Muscle of leg (tissue), 16 donors: ENCODE results near the gene IGF2BP1. TPM values are rescaled to one million over a fixed set of nuclear protein-coding genes. Genes with fewer than 3 reads are reported as not detected.

Source experiments
- DNase-seq: peaks from one replicate; pipeline ENCODE4 v3.0.0; 2013
- H3K27ac ChIP-seq: one replicate; pipeline ENCODE4 v1.5.1; 2013; ENCODE audit warnings: mild to moderate bottlenecking, low read length, control low read depth
- H3K27me3 ChIP-seq: one replicate; pipeline ENCODE4 v1.6.1; 2013; ENCODE audit warnings: low read length; ENCODE audit not compliant: control insufficient read depth, insufficient read depth
- H3K36me3 ChIP-seq: one replicate; pipeline ENCODE4 v1.6.1; 2013; ENCODE audit warnings: low read length; ENCODE audit not compliant: control insufficient read depth, insufficient read depth
- H3K4me1 ChIP-seq: one replicate; pipeline ENCODE4 v1.6.1; 2013; ENCODE audit warnings: low read length; ENCODE audit not compliant: control insufficient read depth, insufficient read depth
- H3K4me3 ChIP-seq: one replicate; pipeline ENCODE4 v1.5.1; 2013; ENCODE audit warnings: low read length, control low read depth
- H3K9me3 ChIP-seq: replicated peaks from 2 replicates; pipeline ENCODE4 v1.6.1; 2013; ENCODE audit warnings: low read depth, low read length; ENCODE audit not compliant: control insufficient read depth
- WGBS: methylation state at CpG from one replicate; pipeline ENCODE4 v1.1.5; 2013; ENCODE audit warnings: missing lambda C conversion rate; ENCODE audit not compliant: insufficient coverage; 5-methylcytosine and 5-hydroxymethylcytosine counted together
- long read RNA-seq, 11 donors: transcript quantifications; one replicate each; lab custom pipeline, GENCODE V29; 2026
- polyA plus RNA-seq, 8 donors: library from polyadenylated mRNA; unstranded; fragments of 120-200 nt; gene quantifications; one replicate each; pipeline versions ENCODE4 v1.2.1 to v1.2.3, GENCODE V29; 2013; ENCODE audit warnings: inconsistent platforms in 1 of 8, low replicate concordance in 1 of 8; ENCODE audit not compliant: insufficient read length in 8 of 8, insufficient read depth in 1 of 8
- total RNA-seq: library from RNA; stranded (reverse); fragments of 120-200 nt; gene quantifications from one replicate; pipeline ENCODE4 v1.2.4, GENCODE V29; 2013

Gene IGF2BP1
- total RNA-seq (9.4 TPM), polyA plus RNA-seq (10 to 100 TPM in 7 of 8 donors, 1 to 10 TPM in 1; 9.9 to 21.6 (median 17.0) TPM)
- long read RNA-seq, donor 1, full-length matches to known transcripts = 2 of 2 reads
- long read RNA-seq, donor 1, partial matches to known transcripts = 0 of 2 reads
- long read RNA-seq, donor 1, other reads (novel, unspliced or antisense) = 0 of 2 reads
- long read RNA-seq, donor 2 = 0 reads
- long read RNA-seq, donor 3 = 0 reads
- long read RNA-seq, donor 4 = 0 reads
- long read RNA-seq, donor 5, full-length matches to known transcripts = 2 of 13 reads
- long read RNA-seq, donor 5, partial matches to known transcripts = 11 of 13 reads
- long read RNA-seq, donor 5, other reads (novel, unspliced or antisense) = 0 of 13 reads
- long read RNA-seq, donor 6 = 0 reads
- long read RNA-seq, donor 7, full-length matches to known transcripts = 2 of 2 reads
- long read RNA-seq, donor 7, partial matches to known transcripts = 0 of 2 reads
- long read RNA-seq, donor 7, other reads (novel, unspliced or antisense) = 0 of 2 reads
- long read RNA-seq, donor 8 = 0 reads
- long read RNA-seq, donor 9, full-length matches to known transcripts = 2 of 8 reads
- long read RNA-seq, donor 9, partial matches to known transcripts = 6 of 8 reads
- long read RNA-seq, donor 9, other reads (novel, unspliced or antisense) = 0 of 8 reads
- long read RNA-seq, donor 10, full-length matches to known transcripts = 4 of 4 reads
- long read RNA-seq, donor 10, partial matches to known transcripts = 0 of 4 reads
- long read RNA-seq, donor 10, other reads (novel, unspliced or antisense) = 0 of 4 reads
- long read RNA-seq, donor 11 = 0 reads

- Histone ChIP-seq H3K36me3 (no peaks in the 10 kb centered on the region), H3K27ac (peak within 1 kb of the TSS; percentile 93), H3K27me3 (peaks cover 38% of the 10 kb centered on the region), H3K4me1 (peaks cover 24% of the 10 kb centered on the region), H3K9me3 (no peaks in the 10 kb centered on the region), H3K4me3 (peak within 1 kb of the TSS; percentile 82)
- WGBS = 0% methylated on average over 46 of the region's 62 CpGs
- DNase-seq = peak; percentile 79
Observed at GRCh38 chr17:48997103-48997826, at the start of gene IGF2BP1. IGF2BP1 (plus strand) TSS chr17:48997385; CDS start chr17:48997746, 361 bp downstream.

- 93% methylated on average over 4 of the region's 5 CpGs for WGBS
Observed at GRCh38 chr17:48951572-48951971, 45.6 kb upstream of the IGF2BP1 start.

GRCh38 chr17:48952904-48953303, 44.3 kb upstream of the IGF2BP1 start:
- Histone ChIP-seq H3K36me3 (no peaks in the 10 kb centered on the region), H3K27me3 (peaks cover 6% of the 10 kb centered on the region), H3K4me1 (no peaks in the 10 kb centered on the region), H3K27ac (no peak overlapping the region), H3K9me3 (no peaks in the 10 kb centered on the region), H3K4me3 (no peak overlapping the region)
- 20% methylated on average over 1 of the region's 5 CpGs for WGBS
- no peak for DNase-seq

More at GRCh38 chr17:48951572-48951971, 45.6 kb upstream of the IGF2BP1 start:
- Histone ChIP-seq H3K27me3 (peaks cover 6% of the 10 kb centered on the region), H3K36me3 (no peaks in the 10 kb centered on the region), H3K4me1 (no peaks in the 10 kb centered on the region), H3K27ac (no peak overlapping the region), H3K9me3 (no peaks in the 10 kb centered on the region), H3K4me3 (no peak overlapping the region)
- no peak for DNase-seq

GRCh38 chr17:48954300-48954755, 42.9 kb upstream of the IGF2BP1 start:
- no peaks in the 10 kb centered on the region for H3K4me1 ChIP-seq
- H3K9me3 ChIP-seq = no peaks in the 10 kb centered on the region
- H3K27ac ChIP-seq = no peak overlapping the region
- no peaks in the 10 kb centered on the region for H3K36me3 ChIP-seq
- no peak overlapping the region for H3K4me3 ChIP-seq
- H3K27me3 ChIP-seq = peaks cover 6% of the 10 kb centered on the region
- no peak for DNase-seq
- WGBS = 100% methylated on average over 1 of the region's 7 CpGs

GRCh38 chr17:48960834-48961515, 36.2 kb upstream of the IGF2BP1 start:
- Histone ChIP-seq H3K27me3 (peaks cover 23% of the 10 kb centered on the region), H3K4me1 (peaks cover 6% of the 10 kb centered on the region)
- 18% methylated on average over 6 of the region's 11 CpGs for WGBS

GRCh38 chr17:48961516-48962233, 35.5 kb upstream of the IGF2BP1 start:
- DNase-seq = no peak
- Histone ChIP-seq H3K27ac (no peak overlapping the region), H3K4me1 (peaks cover 6% of the 10 kb centered on the region), H3K9me3 (no peaks in the 10 kb centered on the region), H3K4me3 (no peak overlapping the region), H3K27me3 (peaks cover 23% of the 10 kb centered on the region), H3K36me3 (no peaks in the 10 kb centered on the region)
- 33% methylated on average over 1 of the region's 10 CpGs for WGBS

More at GRCh38 chr17:48960834-48961515, 36.2 kb upstream of the IGF2BP1 start:
- H3K9me3 ChIP-seq = no peaks in the 10 kb centered on the region
- no peaks in the 10 kb centered on the region for H3K36me3 ChIP-seq
- no peak for DNase-seq
- H3K4me3 ChIP-seq = no peak overlapping the region
- H3K27ac ChIP-seq = no peak overlapping the region

GRCh38 chr17:48970224-48970623, 27.0 kb upstream of the IGF2BP1 start:
- no peaks in the 10 kb centered on the region for H3K4me1 ChIP-seq
- DNase-seq = no peak
- H3K4me3 ChIP-seq = no peak overlapping the region
- no peak overlapping the region for H3K27ac ChIP-seq
- 14% methylated on average over 1 of the region's 4 CpGs for WGBS
- peaks cover 20% of the 10 kb centered on the region for H3K27me3 ChIP-seq
- no peaks in the 10 kb centered on the region for H3K9me3 ChIP-seq
- no peaks in the 10 kb centered on the region for H3K36me3 ChIP-seq

GRCh38 chr17:48970865-48971687, 26.1 kb upstream of the IGF2BP1 start:
- Histone ChIP-seq H3K9me3 (no peaks in the 10 kb centered on the region), H3K27ac (no peak overlapping the region), H3K4me1 (no peaks in the 10 kb centered on the region), H3K27me3 (peaks cover 20% of the 10 kb centered on the region), H3K4me3 (no peak overlapping the region), H3K36me3 (no peaks in the 10 kb centered on the region)
- 72% methylated on average over 3 of the region's 12 CpGs for WGBS
- no peak for DNase-seq
